GM19372 (cell line): Measurements from ENCODE around the gene NOTCH1.

ENCODE experiments used
- ATAC-seq: cut with Tn5 transposase; IDR thresholded peaks from one replicate; pipeline ENCODE4 v1.9.1; 2021; ENCODE audit warnings: mild to moderate bottlenecking, low read depth, moderate library complexity; ENCODE audit not compliant: unreplicated experiment

The NOTCH1 gene

DNA sequence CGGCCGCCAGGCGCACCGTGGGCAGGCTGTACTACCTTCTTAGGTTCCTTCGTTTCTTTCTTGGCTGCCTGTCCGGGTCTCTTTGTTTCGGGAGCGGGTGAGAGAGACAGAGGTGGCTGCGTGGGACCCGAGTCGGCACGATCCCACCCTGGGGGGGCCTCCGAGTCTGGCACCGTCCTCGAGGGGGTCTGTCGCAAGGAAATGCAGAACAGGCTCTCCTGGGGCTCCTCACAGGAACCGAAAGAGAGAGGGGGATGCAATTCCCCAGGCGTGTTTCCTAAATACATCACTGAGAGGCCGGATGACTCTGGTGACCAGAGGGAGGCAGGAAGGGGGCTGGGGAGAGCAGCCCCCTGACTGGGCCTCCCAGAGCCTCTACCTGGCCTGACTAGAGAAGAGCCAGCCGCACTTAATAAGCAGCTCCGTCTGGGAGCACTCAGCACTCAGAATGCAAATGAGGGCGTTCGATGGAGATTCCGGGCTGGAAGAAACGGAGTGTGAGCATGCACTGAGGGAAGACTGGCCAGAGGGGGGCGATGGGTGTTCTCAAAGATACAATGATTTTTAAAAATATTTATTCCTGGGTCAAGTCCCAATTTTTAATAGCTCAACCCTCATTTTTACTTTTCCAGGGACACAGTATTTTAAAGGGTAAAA lies 94.5 kb downstream of the NOTCH1 start:
- ATAC-seq = no peak

- ATAC-seq = no peak
Measured at GRCh38 chr9:136448655-136449054, 97.2 kb downstream of the NOTCH1 start.

DNA sequence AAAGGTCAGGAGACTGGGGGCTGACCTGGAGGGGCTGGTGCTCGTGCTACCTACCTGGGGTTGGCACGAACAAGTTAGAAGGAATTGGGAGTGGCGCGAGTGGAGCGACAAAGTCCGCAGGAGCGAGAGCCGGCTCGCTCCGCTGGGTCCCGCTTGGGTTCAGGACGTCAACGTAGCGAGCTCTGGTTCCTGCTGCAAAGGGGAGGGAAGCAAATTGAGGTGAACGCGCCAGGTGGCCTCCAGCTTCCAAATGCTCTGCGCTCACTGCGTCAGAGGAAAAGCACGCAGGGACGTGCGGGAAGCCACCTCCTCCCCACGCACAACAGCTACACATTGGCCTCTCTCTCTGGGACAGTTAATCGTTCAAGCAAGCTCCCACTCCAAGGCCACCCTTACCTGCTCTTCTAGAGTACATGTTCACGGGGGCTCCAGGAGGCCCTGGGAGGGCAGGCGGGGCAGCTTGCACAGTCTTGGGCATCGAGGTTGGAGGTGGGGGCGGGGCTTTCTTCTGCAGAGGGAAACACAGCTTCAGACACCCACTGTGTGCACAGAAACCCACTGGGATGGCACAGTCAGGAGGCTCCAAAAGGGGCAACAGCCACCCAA lies 98.6 kb downstream of the NOTCH1 start:
- no peak for ATAC-seq

GRCh38 chr9:136445799-136446198 lies 100.0 kb downstream of the NOTCH1 start:
- no peak for ATAC-seq
